Aorta (tissue), 5 donors: ENCODE results near the gene SMARCA5. TPM values are rescaled to one million over a fixed set of nuclear protein-coding genes. Genes with fewer than 3 reads are reported as not detected.
A peak's percentile ranks its signal among the peaks of the same experiment; 100 is the strongest.

ENCODE experiments used
- ATAC-seq: fragments of 200-7000 bp; cut with Tn5 transposase; one replicate; pipeline ENCODE4 v1.9.1; 2022; ENCODE audit warnings: moderate library complexity; ENCODE audit not compliant: low FRiP score
- DNase-seq, 2 donors: peaks; one replicate each; pipeline ENCODE4 v3.0.0-alpha.2; 2020
- H3K27ac ChIP-seq, 2 donors: one replicate each; pipeline ENCODE4 v1.5.1; 2013; ENCODE audit warnings: low read length in 2 of 2, mild to moderate bottlenecking in 2 of 2, moderate library complexity in 2 of 2, control low read depth in 1 of 2, inconsistent platforms in 1 of 2, low read depth in 1 of 2
- H3K27me3 ChIP-seq, 2 donors: one replicate each; pipeline ENCODE4 v1.6.1; 2013; ENCODE audit warnings: control low read depth in 1 of 2, low read length in 1 of 2, mild to moderate bottlenecking in 1 of 2, moderate library complexity in 1 of 2; ENCODE audit not compliant: insufficient read depth in 2 of 2, control insufficient read depth in 1 of 2
- H3K36me3 ChIP-seq, 2 donors: one replicate each; pipeline ENCODE4 v1.6.1; 2013; ENCODE audit warnings: control low read depth in 1 of 2, low read length in 1 of 2, mild to moderate bottlenecking in 1 of 2; ENCODE audit not compliant: insufficient read depth in 2 of 2, control insufficient read depth in 1 of 2
- H3K4me1 ChIP-seq, 2 donors: one replicate each; pipeline ENCODE4 v1.6.1; 2013; ENCODE audit warnings: low read length in 2 of 2, control low read depth in 1 of 2, mild to moderate bottlenecking in 1 of 2, moderate library complexity in 1 of 2; ENCODE audit not compliant: insufficient read depth in 2 of 2, control insufficient read depth in 1 of 2
- H3K4me3 ChIP-seq, 2 donors: one replicate each; pipeline ENCODE4 v1.5.1; 2013; ENCODE audit warnings: low read length in 2 of 2, control low read depth in 1 of 2, mild to moderate bottlenecking in 1 of 2
- H3K9me3 ChIP-seq: one replicate; pipeline ENCODE4 v1.6.1; 2013; ENCODE audit warnings: mild to moderate bottlenecking, low read length; ENCODE audit not compliant: control insufficient read depth
- WGBS, 2 donors: extraction: QIAGEN DNeasy Blood & Tissue Kit; methylation state at CpG; one replicate each; pipeline ENCODE4 v1.1.7; 2013; 5-methylcytosine and 5-hydroxymethylcytosine counted together
- intact Hi-C, 2 donors: fragments of 100-400 bp; cut with DNase I; formaldehyde crosslinking; loops; one replicate each; pipeline versions ENCODE4 v1.14.2 to v1.15.0; 2022
- long read RNA-seq, 2 donors: library from polyadenylated mRNA; unstranded; transcript quantifications; one replicate each; pipeline ENCODE4 v2.0.0, GENCODE V29; 2020 to 2021
- polyA plus RNA-seq, 2 donors: library from polyadenylated mRNA; stranded (reverse); fragments of 200-250 nt; gene quantifications; one replicate each; pipeline ENCODE4 v1.2.3, GENCODE V29; 2013
- total RNA-seq, 2 donors: library from RNA; stranded (reverse); fragmentation: NEBNext Ultra II Directional; extraction: Animal tissue kit (Norgen Biotek cat#: 25700); gene quantifications; one replicate each; pipeline ENCODE4 v1.2.1, GENCODE V29; 2021
- donor health status: healthy with polysubstance abuse.
- donor health status: Bipolar disorder and iron deficiency.
- donor health status: DM: no; HTN: no; CAD: no.
- donor health status: DM: no; HTN: no; CAD: no.
- donor health status: DM: yes; HTN: yes; CAD: no.

Gene SMARCA5, protein sequence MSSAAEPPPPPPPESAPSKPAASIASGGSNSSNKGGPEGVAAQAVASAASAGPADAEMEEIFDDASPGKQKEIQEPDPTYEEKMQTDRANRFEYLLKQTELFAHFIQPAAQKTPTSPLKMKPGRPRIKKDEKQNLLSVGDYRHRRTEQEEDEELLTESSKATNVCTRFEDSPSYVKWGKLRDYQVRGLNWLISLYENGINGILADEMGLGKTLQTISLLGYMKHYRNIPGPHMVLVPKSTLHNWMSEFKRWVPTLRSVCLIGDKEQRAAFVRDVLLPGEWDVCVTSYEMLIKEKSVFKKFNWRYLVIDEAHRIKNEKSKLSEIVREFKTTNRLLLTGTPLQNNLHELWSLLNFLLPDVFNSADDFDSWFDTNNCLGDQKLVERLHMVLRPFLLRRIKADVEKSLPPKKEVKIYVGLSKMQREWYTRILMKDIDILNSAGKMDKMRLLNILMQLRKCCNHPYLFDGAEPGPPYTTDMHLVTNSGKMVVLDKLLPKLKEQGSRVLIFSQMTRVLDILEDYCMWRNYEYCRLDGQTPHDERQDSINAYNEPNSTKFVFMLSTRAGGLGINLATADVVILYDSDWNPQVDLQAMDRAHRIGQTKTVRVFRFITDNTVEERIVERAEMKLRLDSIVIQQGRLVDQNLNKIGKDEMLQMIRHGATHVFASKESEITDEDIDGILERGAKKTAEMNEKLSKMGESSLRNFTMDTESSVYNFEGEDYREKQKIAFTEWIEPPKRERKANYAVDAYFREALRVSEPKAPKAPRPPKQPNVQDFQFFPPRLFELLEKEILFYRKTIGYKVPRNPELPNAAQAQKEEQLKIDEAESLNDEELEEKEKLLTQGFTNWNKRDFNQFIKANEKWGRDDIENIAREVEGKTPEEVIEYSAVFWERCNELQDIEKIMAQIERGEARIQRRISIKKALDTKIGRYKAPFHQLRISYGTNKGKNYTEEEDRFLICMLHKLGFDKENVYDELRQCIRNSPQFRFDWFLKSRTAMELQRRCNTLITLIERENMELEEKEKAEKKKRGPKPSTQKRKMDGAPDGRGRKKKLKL
- total RNA-seq (10 to 100 TPM; 39.0 to 43.3 TPM), polyA plus RNA-seq (10 to 100 TPM; 12.5 to 15.8 TPM)
- long read RNA-seq, donor 1, full-length matches to known transcripts: 5 of 108 reads
- long read RNA-seq, donor 1, partial matches to known transcripts: 93 of 108 reads
- long read RNA-seq, donor 1, other reads (novel, unspliced or antisense): 10 of 108 reads
- long read RNA-seq, donor 2, full-length matches to known transcripts: 34 of 50 reads
- long read RNA-seq, donor 2, partial matches to known transcripts: 14 of 50 reads
- long read RNA-seq, donor 2, other reads (novel, unspliced or antisense): 2 of 50 reads

DNA sequence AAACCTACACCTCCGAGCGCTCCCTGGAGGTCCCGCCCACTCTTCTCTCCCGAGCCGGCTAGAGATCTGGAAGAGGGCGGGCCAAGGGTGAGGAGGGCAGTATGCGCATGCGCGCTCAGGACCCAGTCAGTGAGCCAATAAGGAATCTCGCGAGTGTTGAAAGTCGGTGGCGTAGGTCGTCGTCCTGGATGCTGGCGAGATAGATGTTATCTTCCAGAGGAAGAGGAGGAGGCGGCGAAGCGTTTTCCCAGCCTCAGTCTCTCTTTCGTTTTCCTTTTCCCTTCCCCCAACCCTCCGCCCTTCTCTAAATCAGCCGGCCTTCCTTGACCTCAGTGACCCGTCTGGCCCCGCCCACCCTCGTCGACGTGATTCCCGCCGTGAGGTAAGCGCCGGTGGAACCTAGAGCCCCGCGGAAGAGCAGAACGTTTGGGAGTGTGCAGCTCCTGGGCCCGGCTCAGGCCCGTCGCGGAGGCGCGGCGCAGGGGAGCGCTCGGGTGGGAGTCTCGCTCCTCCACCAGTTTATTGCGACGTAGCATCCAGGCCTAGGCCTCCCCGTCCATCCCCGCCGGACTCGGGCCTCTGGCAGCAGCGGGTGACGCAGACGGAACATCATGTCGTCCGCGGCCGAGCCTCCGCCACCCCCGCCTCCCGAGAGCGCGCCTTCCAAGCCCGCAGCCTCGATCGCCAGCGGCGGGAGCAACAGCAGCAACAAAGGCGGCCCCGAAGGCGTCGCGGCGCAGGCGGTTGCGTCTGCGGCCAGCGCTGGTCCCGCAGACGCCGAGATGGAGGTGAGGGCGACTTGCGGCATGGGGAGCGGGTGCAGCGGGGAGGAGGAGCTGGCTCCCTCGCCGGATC lies at the start of gene SMARCA5:
SMARCA5 (plus strand) TSS at position 389 of the 855 bp plus-strand sequence; CDS start at position 612, 223 bp downstream.
- intact Hi-C loops: no loop called here
- DNase-seq (peak; percentile 98), ATAC-seq (peak; percentile 98)
- H3K4me1 ChIP-seq: peaks cover 0 to 3% of the 10 kb centered on the region in 2 donors
- WGBS, 2 donors: 0% methylated on average over 84 to 86 of the region's 86 CpGs
- H3K4me3 ChIP-seq: peak within 1 kb of the TSS; percentile 57 to 63
- H3K27me3 ChIP-seq: no peaks in the 10 kb centered on the region
- peak within 1 kb of the TSS; percentile 90 to 94 for H3K27ac ChIP-seq
- no peaks in the 10 kb centered on the region for H3K36me3 ChIP-seq
- H3K9me3 ChIP-seq: no peaks in the 10 kb centered on the region

DNA sequence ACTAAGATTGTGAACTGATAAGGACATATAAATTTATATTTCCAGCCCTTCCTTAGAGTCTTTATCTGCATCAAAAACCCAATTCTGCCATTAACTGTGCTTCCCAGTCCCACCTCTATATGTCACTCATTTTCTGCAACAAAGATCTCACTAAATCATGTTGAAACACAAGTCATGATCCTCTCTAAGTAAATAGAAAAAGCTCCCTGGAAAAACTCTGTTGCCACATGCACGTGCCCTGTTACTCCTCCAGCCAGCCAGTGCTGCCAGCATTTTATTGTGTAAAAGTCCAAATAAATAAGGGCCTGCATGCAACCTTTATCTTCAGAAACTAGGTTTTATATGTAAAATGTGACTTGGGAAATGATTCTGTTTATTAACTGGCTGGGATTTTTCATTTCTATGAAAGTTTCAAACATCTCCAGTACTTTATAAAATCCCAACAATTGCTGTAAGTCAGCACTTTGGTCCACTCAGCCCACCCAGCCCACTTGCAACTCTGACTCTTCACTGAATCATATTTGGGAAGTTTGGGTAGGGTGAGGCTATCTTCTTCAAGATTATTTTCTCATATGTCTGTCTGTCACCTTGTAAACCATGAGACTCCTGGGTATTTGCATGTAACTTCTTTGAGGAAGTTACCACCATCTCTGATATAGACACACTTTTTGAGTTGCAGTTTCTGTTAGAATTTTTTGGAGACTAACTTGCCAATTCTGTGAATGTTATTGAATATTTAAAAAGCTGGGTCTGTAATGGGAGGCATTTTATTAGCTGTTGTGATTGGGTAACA lies 40.0 kb upstream of the SMARCA5 start:
- ATAC-seq (no peak), DNase-seq (no peak)
- Histone ChIP-seq H3K4me1 (no peaks in the 10 kb centered on the region), H3K36me3 (peaks cover 2 to 5% of the 10 kb centered on the region in 2 donors), H3K27ac (peak overlapping the region in 1 of 2 donors; percentile 6), H3K4me3 (no peak overlapping the region), H3K27me3 (no peaks in the 10 kb centered on the region), H3K9me3 (no peaks in the 10 kb centered on the region)
- 11 to 22% methylated on average over 1 of the region's 1 CpG for WGBS, 2 donors
- intact Hi-C loops: no loop called here

DNA sequence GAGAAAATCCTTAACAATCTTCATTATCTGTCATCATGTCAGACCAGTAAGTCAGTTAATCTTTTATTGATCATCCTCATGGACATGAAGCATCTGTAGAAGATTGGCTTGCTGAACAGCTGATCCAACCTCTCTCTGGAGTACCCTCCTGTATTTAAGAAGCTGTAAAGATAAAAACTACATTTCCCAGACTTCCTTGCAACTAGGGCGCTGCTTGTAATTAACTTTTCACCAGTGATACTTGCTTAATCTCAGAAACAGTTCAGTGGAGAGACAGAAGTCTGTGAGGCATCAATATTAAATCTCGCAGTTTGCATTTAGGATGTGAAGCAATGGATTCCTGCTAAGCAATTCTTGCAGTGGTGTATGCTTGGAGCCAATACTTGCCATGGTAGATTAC lies 36.0 kb upstream of the SMARCA5 start:
- Histone ChIP-seq H3K27ac (no peak overlapping the region), H3K4me3 (no peak overlapping the region), H3K36me3 (peaks cover 2 to 5% of the 10 kb centered on the region in 2 donors), H3K9me3 (no peaks in the 10 kb centered on the region), H3K27me3 (no peaks in the 10 kb centered on the region), H3K4me1 (no peaks in the 10 kb centered on the region)
- no peak for DNase-seq
- 84 to 94% methylated on average over 2 of the region's 2 CpGs for WGBS, 2 donors
- intact Hi-C loops: no loop called here
- no peak for ATAC-seq

DNA sequence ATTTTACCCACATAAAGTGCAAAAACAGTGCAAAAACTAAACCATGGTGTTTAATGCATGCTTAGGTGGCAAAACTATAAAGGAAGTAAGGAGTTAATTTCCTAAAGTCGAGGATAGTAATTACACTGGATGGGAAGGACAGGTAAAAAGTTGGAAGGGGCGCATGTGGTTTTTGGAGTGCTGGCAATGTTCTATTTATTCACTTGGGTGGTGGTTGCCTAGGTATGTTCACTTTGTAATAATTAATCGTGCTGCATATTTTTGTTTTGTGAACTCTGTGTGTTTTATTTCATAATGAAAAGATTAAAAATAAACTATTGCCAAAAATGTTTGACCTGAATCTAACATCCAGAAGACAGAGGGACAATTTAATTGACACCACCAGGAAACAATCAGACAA lies 32.1 kb upstream of the SMARCA5 start:
- Histone ChIP-seq H3K36me3 (peaks cover 2 to 3% of the 10 kb centered on the region in 2 donors), H3K4me1 (no peaks in the 10 kb centered on the region), H3K4me3 (no peak overlapping the region), H3K27me3 (no peaks in the 10 kb centered on the region), H3K9me3 (no peaks in the 10 kb centered on the region), H3K27ac (no peak overlapping the region)
- no peak for DNase-seq
- intact Hi-C loops: loop anchor here (5.0 kb wide), 2 partner anchors 144 to 274 kb away; partner anchors contain the start of gene GAB1 (in 1 of the 2)
- no peak for ATAC-seq
- WGBS, 2 donors: 35 to 44% methylated on average over 3 of the region's 3 CpGs

DNA sequence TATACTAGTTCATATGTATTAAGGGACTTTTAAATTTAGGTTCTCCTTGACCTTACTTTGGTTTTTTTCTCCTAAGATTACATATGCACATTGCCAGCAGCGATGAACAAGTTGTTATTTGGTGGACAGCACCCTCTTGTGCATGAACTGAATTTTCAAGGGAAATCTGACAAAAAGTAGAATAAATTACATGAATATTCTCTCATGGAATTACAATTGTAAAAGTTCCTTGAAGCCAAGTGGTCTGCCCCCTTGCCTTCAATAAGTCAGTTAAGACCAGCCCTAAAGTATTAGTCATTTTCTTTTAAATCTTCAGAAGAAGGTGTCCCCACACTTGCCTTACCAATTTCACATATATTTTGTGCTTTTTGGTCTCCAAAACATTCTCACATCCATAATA lies 30.7 kb upstream of the SMARCA5 start:
- Histone ChIP-seq H3K4me3 (no peak overlapping the region), H3K9me3 (no peaks in the 10 kb centered on the region), H3K4me1 (no peaks in the 10 kb centered on the region), H3K27ac (no peak overlapping the region), H3K27me3 (no peaks in the 10 kb centered on the region), H3K36me3 (no peaks in the 10 kb centered on the region)
- intact Hi-C loops: loop anchor here (2.0 to 5.0 kb wide), 3 partner anchors 146 to 280 kb away; partner anchors contain the start of gene GAB1 (in 1 of the 2)
- WGBS, 2 donors: 0 to 3% methylated on average over 1 of the region's 1 CpG
- ATAC-seq (no peak), DNase-seq (no peak)

DNA sequence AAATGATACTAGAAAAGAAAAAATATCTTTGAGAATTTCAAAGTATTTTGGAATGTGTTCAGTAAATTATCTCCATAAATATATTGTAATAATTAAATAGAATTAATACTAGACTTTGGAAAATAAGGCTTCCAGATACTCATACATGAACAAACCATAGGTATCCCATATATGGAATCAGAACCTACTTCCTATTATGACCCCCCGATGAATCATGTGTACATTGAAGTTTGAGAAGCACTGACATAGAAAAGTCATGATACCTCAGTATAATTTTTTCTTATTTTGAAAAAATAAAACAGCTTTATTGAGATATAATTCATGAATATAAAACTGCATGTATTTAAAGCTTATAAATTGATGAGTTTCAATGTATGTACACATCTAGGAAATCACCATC lies 27.2 kb upstream of the SMARCA5 start:
- H3K36me3 ChIP-seq: no peaks in the 10 kb centered on the region
- H3K27ac ChIP-seq: no peak overlapping the region
- ATAC-seq (no peak), DNase-seq (no peak)
- intact Hi-C loops: no loop called here
- H3K4me1 ChIP-seq: no peaks in the 10 kb centered on the region
- H3K9me3 ChIP-seq: no peaks in the 10 kb centered on the region
- H3K27me3 ChIP-seq: no peaks in the 10 kb centered on the region
- no peak overlapping the region for H3K4me3 ChIP-seq
- 86 to 95% methylated on average over 1 of the region's 1 CpG for WGBS, 2 donors

DNA sequence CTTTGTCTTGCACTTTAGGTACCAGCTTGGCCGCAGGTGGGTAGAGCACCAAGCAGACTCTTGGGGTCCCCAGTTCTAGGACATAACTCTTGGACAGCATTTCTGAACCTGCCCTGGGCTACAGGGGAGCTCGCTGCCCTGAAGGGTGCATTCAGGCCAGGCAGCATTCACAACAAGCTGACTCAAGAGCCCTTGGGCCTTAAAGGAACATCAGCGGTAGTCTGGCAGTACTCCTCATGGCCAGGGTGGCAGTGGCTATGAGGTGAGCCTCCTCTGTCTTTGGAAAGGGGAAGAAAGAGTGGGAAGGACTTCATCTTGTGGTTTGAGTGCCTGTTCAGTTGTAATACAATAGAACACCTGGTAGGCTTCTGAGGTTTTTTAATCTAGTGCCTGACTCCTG lies 24.8 kb upstream of the SMARCA5 start:
- Histone ChIP-seq H3K36me3 (no peaks in the 10 kb centered on the region), H3K9me3 (no peaks in the 10 kb centered on the region), H3K4me3 (no peak overlapping the region), H3K27ac (no peak overlapping the region), H3K27me3 (no peaks in the 10 kb centered on the region), H3K4me1 (no peaks in the 10 kb centered on the region)
- DNase-seq (no peak), ATAC-seq (no peak)
- 95 to 98% methylated on average over 3 of the region's 3 CpGs for WGBS, 2 donors
- intact Hi-C loops: no loop called here
